H1 (cell line): ENCODE results near the gene DAPK1. TPM values are rescaled to one million over a fixed set of nuclear protein-coding genes. Genes with fewer than 3 reads are reported as not detected.

Experiments
- CTCF ChIA-PET: fragments of 300-600 bp; sonication (Branson Sonifier 250); formaldehyde crosslinking; loops from one replicate; lab custom pipeline; 2021; ENCODE audit not compliant: partially characterized antibody; lab: Charles Lee
- POLR2A ChIA-PET: fragments of 300-600 bp; sonication (Branson Sonifier 250); formaldehyde crosslinking; loops from one replicate; lab custom pipeline; 2021; ENCODE audit warnings: inconsistent platforms; ENCODE audit not compliant: partially characterized antibody; lab: Charles Lee
- DNase-seq, 2 experiments: peaks; one replicate each; pipeline versions ENCODE4 v3.0.0 to v3.0.0-alpha.2; 2010 to 2022; ENCODE audit warnings: low spot score in 2 of 2, low read depth in 1 of 2, mixed read lengths in 1 of 2
- FAIRE-seq: peaks from 2 replicates; lab custom pipeline; 2011; peaks lifted over from hg19 to GRCh38; lab: Jason Lieb, UNC
- H2AFZ ChIP-seq: 2 replicates; pipeline ENCODE4 v1.8.1; 2012; ENCODE audit warnings: low read length, inconsistent platforms
- H2AK5ac ChIP-seq: 2 replicates; pipeline ENCODE4 v1.6.1; 2013; ENCODE audit warnings: low read depth, low read length
- H2BK120ac ChIP-seq: replicated peaks from 2 replicates; pipeline ENCODE3; 2013; ENCODE audit warnings: low read depth, low read length, inconsistent platforms
- H2BK12ac ChIP-seq: 2 replicates; pipeline ENCODE4 v1.6.1; 2013; ENCODE audit warnings: low read depth, low read length
- H2BK15ac ChIP-seq: 2 replicates; pipeline ENCODE4 v1.6.1; 2013; ENCODE audit warnings: low read length
- H2BK20ac ChIP-seq: 2 replicates; pipeline ENCODE4 v1.6.1; 2013; ENCODE audit warnings: low read length
- H2BK5ac ChIP-seq: 2 replicates; pipeline ENCODE4 v1.6.1; 2013; ENCODE audit warnings: low read depth, low read length
- H3K14ac ChIP-seq: 2 replicates; pipeline ENCODE4 v1.6.1; 2013; ENCODE audit warnings: inconsistent platforms; ENCODE audit not compliant: insufficient read length
- H3K18ac ChIP-seq: 2 replicates; pipeline ENCODE4 v1.6.1; 2013; ENCODE audit warnings: low read length; ENCODE audit errors: extremely low read depth
- H3K23ac ChIP-seq: 2 replicates; pipeline ENCODE4 v1.6.1; 2013; ENCODE audit warnings: inconsistent platforms; ENCODE audit not compliant: insufficient read length
- H3K23me2 ChIP-seq: 2 replicates; pipeline ENCODE4 v1.6.1; 2013; ENCODE audit warnings: low read depth, low read length
- H3K27ac ChIP-seq: 2 replicates; pipeline ENCODE4 v1.6.1; 2011; ENCODE audit warnings: low read depth, low read length, inconsistent platforms
- H3K27me3 ChIP-seq, 4 experiments: replicated peaks in 1 of 4; 1 replicate in 1 of 4; 2 replicates in 3 of 4; pipeline versions ENCODE4 v1.6.1 to v1.8.1; 2011 to 2013; ENCODE audit warnings: low read length in 3 of 4, mild to moderate bottlenecking in 3 of 4, inconsistent platforms in 2 of 4, mixed read lengths in 2 of 4, moderate library complexity in 1 of 4; ENCODE audit not compliant: control insufficient read depth in 3 of 4, insufficient read depth in 3 of 4; ENCODE audit errors: extremely low read depth in 1 of 4
- H3K36me3 ChIP-seq, 4 experiments: 2 replicates each; pipeline versions ENCODE4 v1.6.1 to v1.8.1; 2011 to 2013; ENCODE audit warnings: mild to moderate bottlenecking in 4 of 4, low read length in 3 of 4, moderate library complexity in 2 of 4, control low read depth in 1 of 4, inconsistent platforms in 1 of 4; ENCODE audit not compliant: insufficient read depth in 4 of 4, control insufficient read depth in 2 of 4
- H3K4ac ChIP-seq: replicated peaks from 2 replicates; pipeline ENCODE3; 2013; ENCODE audit warnings: low read length, low read depth, mixed read lengths, inconsistent platforms; ENCODE audit not compliant: insufficient read length
- H3K4me1 ChIP-seq, 4 experiments: replicated peaks in 1 of 4; 1 replicate in 1 of 4; 2 replicates in 3 of 4; pipeline versions ENCODE4 v1.6.1 to v1.8.1; 2011 to 2013; ENCODE audit warnings: low read length in 3 of 4, inconsistent platforms in 2 of 4, mixed read lengths in 1 of 4; ENCODE audit not compliant: insufficient read depth in 4 of 4, control insufficient read depth in 3 of 4
- H3K4me2 ChIP-seq, 2 experiments: 2 replicates each; pipeline versions ENCODE4 v1.6.1 to v1.8.1; 2011 to 2013; ENCODE audit warnings: low read depth in 2 of 2, low read length in 2 of 2, control low read depth in 1 of 2, inconsistent platforms in 1 of 2, mild to moderate bottlenecking in 1 of 2; ENCODE audit not compliant: insufficient read depth in 1 of 2
- H3K4me3 ChIP-seq, 4 experiments: fragments of 200-600, 300-600 bp in 1 of 4; sonication (generic), shearing (Covaris generic), sonication (Bioruptor Twin) in 1 of 4; 2 replicates each; pipeline versions ENCODE4 v1.5.1 to v1.8.1; 2011 to 2016; ENCODE audit warnings: low read length in 4 of 4, low read depth in 3 of 4, control low read depth in 2 of 4, inconsistent platforms in 2 of 4, mild to moderate bottlenecking in 2 of 4, mixed read lengths in 1 of 4, moderate library complexity in 1 of 4; ENCODE audit not compliant: insufficient read depth in 2 of 4; ENCODE audit errors: extremely low read depth in 1 of 4
- H3K56ac ChIP-seq: replicated peaks from 2 replicates; pipeline ENCODE3; 2013; ENCODE audit warnings: low read depth, mild to moderate bottlenecking, mixed read lengths, low read length, inconsistent platforms; ENCODE audit not compliant: insufficient read length
- H3K79me1 ChIP-seq: 2 replicates; pipeline ENCODE4 v1.6.1; 2013; ENCODE audit warnings: low read depth, low read length, control low read depth
- H3K79me2 ChIP-seq, 2 experiments: 2 replicates each; pipeline versions ENCODE4 v1.6.1 to v1.8.1; 2012 to 2013; ENCODE audit warnings: low read length in 2 of 2, mild to moderate bottlenecking in 2 of 2, inconsistent platforms in 1 of 2; ENCODE audit not compliant: insufficient read depth in 2 of 2, control insufficient read depth in 1 of 2
- H3K9ac ChIP-seq, 4 experiments: replicated peaks in 1 of 4; 1 replicate in 1 of 4; 2 replicates in 3 of 4; pipeline versions ENCODE4 v1.6.1 to v1.8.1; 2011 to 2013; ENCODE audit warnings: low read depth in 3 of 4, low read length in 3 of 4, control low read depth in 2 of 4, mild to moderate bottlenecking in 2 of 4, moderate library complexity in 2 of 4, inconsistent platforms in 1 of 4; ENCODE audit errors: extremely low read depth in 1 of 4
- H3K9me3 ChIP-seq, 2 experiments: 2 replicates each; pipeline versions ENCODE4 v1.6.1 to v1.8.1; 2012 to 2013; ENCODE audit warnings: mild to moderate bottlenecking in 2 of 2, moderate library complexity in 2 of 2, control low read depth in 1 of 2, inconsistent platforms in 1 of 2, low read depth in 1 of 2, low read length in 1 of 2, mixed read lengths in 1 of 2; ENCODE audit not compliant: insufficient read depth in 2 of 2
- H4K20me1 ChIP-seq, 2 experiments: replicated peaks in 1 of 2; 2 replicates each; pipeline versions ENCODE3 to v1.8.1; 2011 to 2013; ENCODE audit warnings: inconsistent platforms in 2 of 2, low read length in 2 of 2, mild to moderate bottlenecking in 1 of 2; ENCODE audit not compliant: insufficient read depth in 2 of 2, control insufficient read depth in 1 of 2
- H4K5ac ChIP-seq: 2 replicates; pipeline ENCODE4 v1.6.1; 2013; ENCODE audit warnings: low read length, low read depth, mixed read lengths, inconsistent platforms; ENCODE audit not compliant: insufficient read length
- H4K8ac ChIP-seq: 2 replicates; pipeline ENCODE4 v1.8.0; 2013; ENCODE audit warnings: mild to moderate bottlenecking, moderate library complexity, low read length, inconsistent platforms; ENCODE audit not compliant: insufficient read depth; ENCODE audit errors: extremely low read depth
- H4K91ac ChIP-seq: replicated peaks from 2 replicates; pipeline ENCODE3; 2013; ENCODE audit warnings: low read length, mixed read lengths, inconsistent platforms; ENCODE audit not compliant: insufficient read length
- SRF ChIP-seq: IDR thresholded peaks from 2 replicates; pipeline ENCODE4 v1.6.1; 2011; ENCODE audit warnings: mild to moderate bottlenecking, low read depth, low read length, moderate library complexity
- WGBS, 2 experiments: shearing (Covaris generic) in 1 of 2; methylation state at CpG; one replicate each; pipeline versions ENCODE4 v1.1.6 to v1.1.7; 2013 to 2015; ENCODE audit warnings: low lambda C conversion rate in 2 of 2, mixed read lengths in 2 of 2, inconsistent platforms in 1 of 2, low coverage in 1 of 2, missing lambda C conversion rate in 1 of 2; ENCODE audit not compliant: insufficient replicate concordance in 2 of 2, insufficient coverage in 1 of 2, insufficient read length in 1 of 2; ENCODE audit errors: extremely low coverage in 1 of 2, missing lambda C conversion rate in 1 of 2; 5-methylcytosine and 5-hydroxymethylcytosine counted together
- polyA plus RNA-seq, 7 experiments: library from polyadenylated mRNA; depleted of rRNA in 3 of 7; stranded (reverse) in 5 of 7; unstranded in 2 of 7; fragments of >200 nt in 5 of 7; fragments of 200-250 nt in 2 of 7; gene quantifications; 1 replicate in 5 of 7; 2 replicates in 1 of 7; 4 replicates in 1 of 7; pipeline versions ENCODE4 v1.2.1 to v1.2.3, GENCODE V29; 2011 to 2013; ENCODE audit warnings: missing spikeins in 2 of 7, mixed read lengths in 2 of 7
- total RNA-seq: library from RNA; stranded (reverse); fragmentation: NEBNext Ultra II Directional; extraction: Animal tissue kit (Norgen Biotek cat#: 25700); gene quantifications from 2 replicates; pipeline ENCODE4 v1.2.1, GENCODE V29; 2021

DAPK1 gene
- total and polyA plus RNA-seq, 2 of the 8 experiments (the other 6 are each of a cell fraction or from before 2014, with no cell fraction given), result 62.4 to 131 TPM

- Histone ChIP-seq H3K23ac (no peak overlapping the region), H3K56ac (no peak overlapping the region), H2BK20ac (no peak overlapping the region), H3K4me2 (no peak overlapping the region), H2BK5ac (no peak overlapping the region), H3K14ac (no peak overlapping the region), H2BK12ac (no peak overlapping the region), H3K23me2 (no peaks in the 10 kb centered on the region; the same call in 1 of the 2 replicates), H3K79me2 (peaks cover 0 to 87% of the 10 kb centered on the region in 2 experiments; a peak in 2 of 4 replicates), H3K4ac (no peak overlapping the region), H3K79me1 (peaks cover 18% of the 10 kb centered on the region; the same call in 1 of the 2 replicates), H2AK5ac (no peak overlapping the region), H4K5ac (no peak overlapping the region), H3K9me3 (no peaks in the 10 kb centered on the region), H4K20me1 (peaks cover 6 to 18% of the 10 kb centered on the region in 2 experiments), H4K91ac (no peak overlapping the region), H3K27ac (no peak overlapping the region), H3K18ac (no peak overlapping the region), H4K8ac (no peak overlapping the region), H2AFZ (no peak overlapping the region), H3K4me1 (peaks cover 4 to 26% (median 17%) of the 10 kb centered on the region in 4 experiments), H2BK15ac (no peak overlapping the region), H3K27me3 (no peaks in the 10 kb centered on the region), H3K4me3 (no peak overlapping the region), H2BK120ac (no peak overlapping the region), H3K36me3 (no peaks in the 10 kb centered on the region), H3K9ac (no peak overlapping the region)
- FAIRE-seq, result no peak
- 88% methylated on average over 5 of the region's 5 CpGs; no CpG with 5 or more reads in 1 of the 2 experiments for WGBS, 2 experiments
- no peak for DNase-seq
- POLR2A ChIA-PET, result no interaction called here
- CTCF ChIA-PET, result interaction anchor here (0.8 to 3.7 kb wide), 5 partner anchors 11 to 231 kb away, joined by 3 to 22 read pairs (median 3); no protein-coding TSS in a partner anchor
- no peak for TF ChIP-seq SRF
Observed at GRCh38 chr9:87569518-87569917, 71.9 kb downstream of the DAPK1 start.
